IMR-90 (cell line): ENCODE results near the gene AHNAK2. TPM values are rescaled to one million over a fixed set of nuclear protein-coding genes. Genes with fewer than 3 reads are reported as not detected.
"Not testable (repeated sequence)": the region's sequence is repeated elsewhere in the genome, so short reads cannot be mapped to it uniquely, and the experiment has no call there.

ENCODE experiments used
- ATAC-seq: fragments of 200-7000 bp; cut with Tn5 transposase; 2 replicates; pipeline ENCODE4 v1.9.1; 2020; ENCODE audit warnings: low read depth, mild to moderate bottlenecking, moderate library complexity
- BruUV-seq: library from RNA; stranded (reverse); fragments of 400-500 nt; replicated peaks from 2 replicates; lab custom pipeline; 2021; lab: Mats Ljungman, UMichigan
- CTCF ChIA-PET: fragments of 300-600 bp; formaldehyde crosslinking; extraction: SDS; loops from one replicate; lab custom pipeline; 2021; ENCODE audit warnings: antibody characterized with exemption; lab: Yijun Ruan, JAX
- POLR2A ChIA-PET: fragments of 300-600 bp; sonication (Branson Sonifier 250); formaldehyde crosslinking; loops from one replicate; lab custom pipeline; 2022; ENCODE audit warnings: antibody characterized with exemption; ENCODE audit not compliant: unreplicated experiment; lab: Charles Lee
- DNase-seq: peaks from one replicate; pipeline ENCODE4 v3.0.0; 2013
- H2AFZ ChIP-seq: replicated peaks from 2 replicates; pipeline ENCODE3; 2013; ENCODE audit warnings: low read length, mild to moderate bottlenecking; ENCODE audit not compliant: poor library complexity
- H2AK5ac ChIP-seq: 2 replicates; pipeline ENCODE4 v1.6.1; 2013; ENCODE audit warnings: low read depth, low read length, inconsistent platforms
- H2AK9ac ChIP-seq: replicated peaks from 2 replicates; pipeline ENCODE3; 2013; ENCODE audit warnings: mild to moderate bottlenecking, low read depth, low read length, moderate library complexity; ENCODE audit not compliant: poor library complexity
- H2BK120ac ChIP-seq: 2 replicates; pipeline ENCODE4 v1.6.1; 2013; ENCODE audit warnings: low read depth, low read length, inconsistent platforms
- H2BK15ac ChIP-seq: 3 replicates; pipeline ENCODE4 v1.6.1; 2013; ENCODE audit warnings: low read depth, low read length, inconsistent platforms
- H2BK20ac ChIP-seq: 2 replicates; pipeline ENCODE4 v1.6.1; 2013; ENCODE audit warnings: low read depth, mild to moderate bottlenecking, inconsistent platforms, low read length, moderate library complexity
- H2BK5ac ChIP-seq: 2 replicates; pipeline ENCODE4 v1.6.1; 2013; ENCODE audit warnings: mild to moderate bottlenecking, low read depth, low read length, inconsistent platforms; ENCODE audit not compliant: poor library complexity, severe bottlenecking
- H3K14ac ChIP-seq: replicated peaks from 2 replicates; pipeline ENCODE4 v1.6.1; 2013; ENCODE audit warnings: low read depth, low read length, inconsistent platforms
- H3K18ac ChIP-seq: 2 replicates; pipeline ENCODE4 v1.6.1; 2013; ENCODE audit warnings: low read depth, low read length, control low read depth
- H3K23ac ChIP-seq: 2 replicates; pipeline ENCODE4 v1.6.1; 2013; ENCODE audit warnings: low read depth, low read length, inconsistent platforms
- H3K27ac ChIP-seq: 2 replicates; pipeline ENCODE4 v1.5.1; 2013; ENCODE audit warnings: mild to moderate bottlenecking, control low read depth, low read length; ENCODE audit not compliant: insufficient read depth
- H3K27me3 ChIP-seq: 2 replicates; pipeline ENCODE4 v1.6.1; 2013; ENCODE audit warnings: low read length; ENCODE audit not compliant: control insufficient read depth, insufficient read depth
- H3K36me3 ChIP-seq: 2 replicates; pipeline ENCODE4 v1.6.1; 2013; ENCODE audit warnings: low read length, mixed read lengths; ENCODE audit not compliant: control insufficient read depth, insufficient read depth
- H3K4ac ChIP-seq: 2 replicates; pipeline ENCODE4 v1.6.1; 2013; ENCODE audit warnings: low read depth, low read length, inconsistent platforms
- H3K4me1 ChIP-seq: 2 replicates; pipeline ENCODE4 v1.6.1; 2013; ENCODE audit warnings: low read length, mixed read lengths; ENCODE audit not compliant: control insufficient read depth, insufficient read depth
- H3K4me2 ChIP-seq: 2 replicates; pipeline ENCODE4 v1.6.1; 2013; ENCODE audit warnings: low read depth, mild to moderate bottlenecking, control low read depth, low read length, moderate library complexity
- H3K4me3 ChIP-seq: 2 replicates; pipeline ENCODE4 v1.5.1; 2013; ENCODE audit warnings: low read depth, mild to moderate bottlenecking, control low read depth, low read length, moderate library complexity; ENCODE audit not compliant: insufficient read depth
- H3K56ac ChIP-seq: 2 replicates; pipeline ENCODE4 v1.6.1; 2013; ENCODE audit warnings: low read length, inconsistent platforms; ENCODE audit not compliant: insufficient read depth; ENCODE audit errors: extremely low read depth
- H3K79me1 ChIP-seq, 2 experiments: 2 replicates each; pipeline ENCODE4 v1.6.1; 2013; ENCODE audit warnings: low read length in 2 of 2, inconsistent platforms in 1 of 2, low read depth in 1 of 2
- H3K9ac ChIP-seq: 2 replicates; pipeline ENCODE4 v1.6.1; 2013; ENCODE audit warnings: low read depth, low read length, control low read depth
- H3K9me1 ChIP-seq: 2 replicates; pipeline ENCODE4 v1.6.1; 2013; ENCODE audit warnings: low read length, inconsistent platforms; ENCODE audit not compliant: insufficient read depth
- H3K9me3 ChIP-seq: 2 replicates; pipeline ENCODE4 v1.6.1; 2013; ENCODE audit warnings: low read length; ENCODE audit not compliant: control insufficient read depth, insufficient read depth
- H4K20me1 ChIP-seq: 2 replicates; pipeline ENCODE4 v1.6.1; 2013; ENCODE audit warnings: low read length, inconsistent platforms; ENCODE audit not compliant: insufficient read depth
- H4K5ac ChIP-seq: 2 replicates; pipeline ENCODE4 v1.6.1; 2013; ENCODE audit warnings: mild to moderate bottlenecking, low read depth, low read length, control low read depth
- H4K8ac ChIP-seq, 2 experiments: 2 replicates each; pipeline ENCODE4 v1.6.1; 2013; ENCODE audit warnings: low read depth in 2 of 2, low read length in 2 of 2, control low read depth in 1 of 2, inconsistent platforms in 1 of 2
- H4K91ac ChIP-seq: 2 replicates; pipeline ENCODE4 v1.6.1; 2013; ENCODE audit warnings: low read depth, low read length, inconsistent platforms; ENCODE audit not compliant: insufficient read depth
- WGBS, 2 experiments: methylation state at CpG; one replicate each; pipeline versions ENCODE4 v1.1.5 to v1.1.7; 2013; ENCODE audit warnings: missing lambda C conversion rate in 2 of 2; ENCODE audit not compliant: insufficient read length in 1 of 2; ENCODE audit errors: extremely low coverage in 2 of 2; 5-methylcytosine and 5-hydroxymethylcytosine counted together
- dilution Hi-C: fragments of 300-500 bp; cut with HindIII; formaldehyde crosslinking; loops from one replicate; pipeline ENCODE4 v1.14.3; 2018; ENCODE audit warnings: low sequenced_read_pairs; ENCODE audit not compliant: unreplicated experiment
- in situ Hi-C: fragments of 300-500 bp; cut with MboI; formaldehyde crosslinking; loops from 3 replicates; pipeline ENCODE4 v1.14.3; 2019; ENCODE audit warnings: low sequenced_read_pairs, inconsistent platforms, mixed read lengths
- intact Hi-C: fragments of 100-400 bp; cut with micrococcal nuclease; formaldehyde crosslinking; loops from 2 replicates; pipeline ENCODE4 v1.10.0; 2022
- polyA plus RNA-seq, 3 experiments: library from polyadenylated mRNA; depleted of rRNA; stranded (reverse); fragments of >200 nt; gene quantifications; 2 replicates each; pipeline ENCODE4 v1.2.3, GENCODE V29; 2012; ENCODE audit warnings: low replicate concordance in 1 of 3
- total RNA-seq: library from RNA; depleted of rRNA; stranded (reverse); fragments of >200 nt; gene quantifications from 2 replicates; pipeline ENCODE4 v1.2.3, GENCODE V29; 2012

Gene AHNAK2
- total and polyA plus RNA-seq, 2 of the 4 experiments (the other 2 are of a cell fraction): 2.6 to 7.9 TPM

GRCh38 chr14:104945986-104946965 is 31.9 kb downstream of the AHNAK2 start:
- H2AK9ac ChIP-seq, H4K8ac ChIP-seq, H3K9me3 ChIP-seq, intact Hi-C loops, H3K27ac ChIP-seq, H4K91ac ChIP-seq, H2BK5ac ChIP-seq, H3K4me3 ChIP-seq, H3K36me3 ChIP-seq, H4K20me1 ChIP-seq, dilution Hi-C loops, H2BK15ac ChIP-seq, H3K9me1 ChIP-seq, DNase-seq, H2AK5ac ChIP-seq, H3K23ac ChIP-seq, H4K5ac ChIP-seq, in situ Hi-C loops, H3K4me2 ChIP-seq, H3K4ac ChIP-seq, H3K9ac ChIP-seq, H3K14ac ChIP-seq, H3K18ac ChIP-seq, H3K56ac ChIP-seq, CTCF ChIA-PET, H2BK120ac ChIP-seq, BruUV-seq, ATAC-seq, H3K79me1 ChIP-seq, H2AFZ ChIP-seq, H2BK20ac ChIP-seq, H3K4me1 ChIP-seq, POLR2A ChIA-PET, H3K27me3 ChIP-seq: not testable (repeated sequence)
- 93% methylated on average over 16 of the region's 43 CpGs; no CpG with 5 or more reads in 1 of the 2 experiments for WGBS, 2 experiments

GRCh38 chr14:104945266-104945665 is 32.9 kb downstream of the AHNAK2 start:
- in situ Hi-C loops, H2BK5ac ChIP-seq, H4K20me1 ChIP-seq, H3K18ac ChIP-seq, dilution Hi-C loops, CTCF ChIA-PET, H4K91ac ChIP-seq, H3K4ac ChIP-seq, H3K4me2 ChIP-seq, H2BK15ac ChIP-seq, BruUV-seq, H3K9me1 ChIP-seq, H2AK9ac ChIP-seq, H3K4me1 ChIP-seq, H3K4me3 ChIP-seq, H3K14ac ChIP-seq, H2BK20ac ChIP-seq, H2BK120ac ChIP-seq, intact Hi-C loops, H3K9me3 ChIP-seq, POLR2A ChIA-PET, H2AK5ac ChIP-seq, ATAC-seq, H3K56ac ChIP-seq, H3K23ac ChIP-seq, H3K79me1 ChIP-seq, H3K27me3 ChIP-seq, H3K36me3 ChIP-seq, H4K5ac ChIP-seq, H2AFZ ChIP-seq, H4K8ac ChIP-seq, H3K27ac ChIP-seq, H3K9ac ChIP-seq, DNase-seq: not testable (repeated sequence)
- 88% methylated on average over 13 of the region's 20 CpGs; no CpG with 5 or more reads in 1 of the 2 experiments for WGBS, 2 experiments
